ENCODE data around the gene KRTAP5-7.
"Not testable (repeated sequence)": the region's sequence is repeated elsewhere in the genome, so short reads cannot be mapped to it uniquely, and the experiment has no call there.

The KRTAP5-7 gene

DNA sequence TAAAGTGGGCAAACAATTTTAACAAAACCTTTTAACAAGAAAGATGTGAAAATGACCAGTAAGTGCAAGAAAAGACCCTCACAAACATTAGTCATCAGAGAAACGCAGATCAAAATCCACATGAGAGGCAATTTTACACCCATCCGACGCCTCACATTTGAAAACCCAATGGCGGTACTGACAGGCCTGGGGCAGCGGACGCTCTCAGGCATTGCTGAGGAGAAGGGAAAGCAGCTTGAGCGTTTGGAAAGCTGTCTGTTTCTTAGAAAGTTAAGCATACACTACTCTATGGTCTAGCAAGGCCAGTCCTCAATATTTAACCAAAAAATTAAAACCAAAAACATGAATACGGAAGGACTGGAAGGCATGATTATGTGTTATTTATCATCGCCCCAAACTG lies 8.8 kb downstream of the KRTAP5-7 start:
- no peak for DNase-seq

DNA sequence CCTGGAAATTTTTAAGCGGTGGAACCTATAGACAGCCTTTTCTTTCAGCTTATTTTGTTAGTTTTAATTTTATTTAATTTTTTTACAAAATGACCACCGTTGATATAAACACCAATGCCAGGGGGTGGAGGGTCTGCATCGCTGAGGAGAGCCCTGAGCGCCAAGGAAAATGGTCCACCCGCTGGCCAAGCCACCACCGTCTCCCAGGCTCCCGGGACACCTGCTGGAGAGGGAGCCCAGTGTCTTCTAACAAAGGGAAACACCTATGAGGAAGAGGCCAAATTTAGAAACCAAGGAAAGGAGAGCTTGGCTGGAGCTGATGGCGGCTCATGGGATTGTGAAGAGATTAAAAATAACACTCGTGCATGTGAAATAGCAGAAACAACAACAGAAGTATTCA lies 10.5 kb downstream of the KRTAP5-7 start:
- DNase-seq, result no peak

DNA sequence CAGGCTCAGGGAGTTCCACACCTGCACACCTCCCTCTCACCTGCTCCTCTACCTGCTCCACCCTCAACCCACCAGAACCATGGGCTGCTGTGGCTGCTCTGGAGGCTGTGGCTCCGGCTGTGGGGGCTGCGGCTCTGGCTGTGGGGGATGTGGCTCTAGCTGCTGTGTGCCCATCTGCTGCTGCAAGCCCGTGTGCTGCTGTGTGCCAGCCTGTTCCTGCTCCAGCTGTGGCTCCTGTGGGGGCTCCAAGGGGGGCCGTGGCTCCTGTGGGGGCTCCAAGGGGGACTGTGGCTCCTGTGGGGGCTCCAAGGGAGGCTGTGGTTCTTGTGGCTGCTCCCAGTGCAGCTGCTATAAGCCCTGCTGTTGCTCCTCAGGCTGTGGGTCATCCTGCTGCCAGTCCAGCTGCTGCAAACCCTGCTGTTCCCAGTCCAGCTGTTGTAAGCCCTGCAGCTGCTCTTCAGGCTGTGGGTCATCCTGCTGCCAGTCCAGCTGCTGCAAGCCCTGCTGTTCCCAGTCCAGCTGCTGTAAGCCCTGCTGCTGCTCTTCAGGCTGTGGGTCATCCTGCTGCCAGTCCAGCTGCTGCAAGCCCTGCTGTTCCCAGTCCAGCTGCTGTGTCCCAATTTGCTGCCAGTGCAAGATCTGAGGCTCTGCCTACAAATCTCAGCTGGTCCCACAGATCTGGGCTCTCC lies 11.1 kb downstream of the KRTAP5-7 start, which contains the start of gene KRTAP5-8:
Gene KRTAP5-8 (plus strand): TSS at position 49 of the 689 bp plus-strand sequence. CDS start 31 bp downstream, at position 80.
- not testable (repeated sequence) for DNase-seq

DNA sequence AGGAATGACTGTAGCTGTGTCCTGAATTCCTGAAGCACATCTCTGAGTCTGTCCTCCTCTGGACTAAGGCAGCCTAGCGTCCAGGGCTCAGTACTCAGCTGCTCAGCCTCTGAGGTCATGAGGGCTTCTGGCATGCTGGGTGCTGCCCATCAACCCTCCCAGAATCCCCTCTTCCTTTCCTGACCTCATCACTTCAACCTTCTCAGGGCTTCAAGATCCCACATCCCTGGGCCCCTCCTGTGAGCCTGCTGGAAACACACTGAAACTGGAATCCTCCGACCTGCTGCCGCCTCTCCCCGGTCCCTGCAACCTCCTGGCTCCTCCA lies 11.6 kb downstream of the KRTAP5-7 start:
- no peak for DNase-seq

DNA sequence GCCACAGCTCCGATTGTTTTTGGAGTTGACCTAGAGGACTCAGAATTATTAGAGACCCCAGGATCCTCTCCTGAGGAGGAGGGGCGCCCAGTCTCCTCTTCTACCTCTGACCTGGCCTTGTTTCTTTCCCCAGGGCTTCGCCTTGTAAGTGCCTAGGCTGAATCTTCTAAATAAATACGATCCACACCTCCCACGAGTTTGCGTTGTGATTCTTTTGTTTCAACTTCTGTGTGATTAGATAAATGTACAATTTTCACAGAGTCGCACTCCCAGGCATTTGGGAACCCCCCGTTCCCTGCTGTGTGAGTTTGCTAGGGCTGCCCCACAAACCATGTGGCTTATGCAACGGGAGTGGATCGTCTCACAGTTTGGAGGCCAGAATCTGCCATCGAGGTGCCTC lies 11.9 kb downstream of the KRTAP5-7 start:
- DNase-seq, result no peak

DNA sequence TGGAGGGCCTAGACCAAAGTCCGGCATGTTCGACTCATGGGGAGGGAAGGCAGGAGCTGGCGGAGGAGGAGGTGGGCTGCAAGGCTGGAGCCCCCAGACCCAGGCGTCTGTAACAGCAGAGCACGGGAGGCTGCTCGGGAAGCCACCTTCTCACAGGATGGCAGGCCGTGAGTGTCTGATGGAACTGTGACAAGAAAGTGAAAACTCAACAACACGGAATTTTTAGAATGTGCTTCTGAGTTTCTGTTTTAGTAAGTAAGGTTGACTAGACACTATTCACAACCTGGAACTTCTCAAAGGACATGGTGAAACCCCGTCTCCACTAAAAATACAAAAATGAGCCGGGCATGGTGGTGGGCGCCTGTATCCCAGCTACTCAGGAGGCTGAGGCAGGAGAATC lies 12.9 kb downstream of the KRTAP5-7 start:
- not testable (repeated sequence) for DNase-seq

DNA sequence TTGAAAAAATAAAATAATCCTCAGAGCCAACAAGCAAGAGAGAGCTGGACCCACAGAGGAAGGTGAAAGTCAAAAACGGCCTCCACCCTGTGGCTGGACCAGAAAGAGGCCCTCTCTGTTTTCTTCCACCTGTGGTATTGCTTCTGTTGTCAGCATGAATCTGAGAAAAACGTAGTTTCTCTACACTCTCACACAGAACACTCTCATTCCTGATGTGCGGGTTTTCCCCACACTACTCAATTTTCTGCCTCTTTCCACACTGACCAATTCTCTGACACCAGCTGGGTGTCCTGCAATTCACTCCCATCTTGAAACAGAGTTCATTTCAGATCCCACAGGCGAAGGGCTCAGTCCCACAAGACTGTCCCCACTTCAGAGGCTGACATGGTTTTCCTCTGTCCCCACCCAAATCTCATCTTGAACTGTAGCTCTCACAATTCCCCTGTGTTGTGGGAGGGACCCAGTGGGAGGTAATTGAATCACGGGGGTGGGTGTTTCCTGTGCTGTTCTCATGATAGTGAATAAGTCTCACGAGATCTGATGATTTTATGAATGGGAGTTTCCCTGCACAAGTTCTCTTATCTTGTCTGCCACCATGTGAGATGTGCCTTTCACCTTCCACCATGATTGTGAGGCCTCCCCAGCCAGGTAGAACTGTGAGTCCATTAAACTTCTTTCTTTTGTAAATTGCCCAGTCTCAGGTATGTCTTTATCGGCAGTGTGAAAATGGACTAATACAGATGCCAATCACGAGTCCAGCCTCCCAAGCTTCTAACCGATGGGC lies 13.6 kb downstream of the KRTAP5-7 start:
- not testable (repeated sequence) for DNase-seq

DNA sequence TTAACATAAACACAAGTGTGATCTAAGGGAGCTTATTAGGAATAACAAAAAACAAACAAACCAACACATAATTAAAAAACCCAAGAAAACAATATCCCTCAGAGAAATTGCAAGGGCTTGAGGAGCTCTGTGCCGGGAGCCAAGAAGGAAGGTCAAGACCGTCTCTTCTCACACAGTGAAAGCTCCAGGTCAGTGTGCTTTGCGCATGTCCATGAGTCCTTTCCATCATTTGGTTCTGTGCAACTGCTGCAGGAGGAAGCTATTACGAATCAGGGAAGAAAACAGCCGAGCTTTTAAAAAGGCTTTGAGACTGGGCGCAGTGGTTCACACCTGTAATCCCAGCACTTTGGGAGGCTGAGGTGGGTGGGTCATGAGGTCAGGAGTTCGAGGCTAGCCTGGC lies 15.3 kb downstream of the KRTAP5-7 start:
- no peak for DNase-seq

DNA sequence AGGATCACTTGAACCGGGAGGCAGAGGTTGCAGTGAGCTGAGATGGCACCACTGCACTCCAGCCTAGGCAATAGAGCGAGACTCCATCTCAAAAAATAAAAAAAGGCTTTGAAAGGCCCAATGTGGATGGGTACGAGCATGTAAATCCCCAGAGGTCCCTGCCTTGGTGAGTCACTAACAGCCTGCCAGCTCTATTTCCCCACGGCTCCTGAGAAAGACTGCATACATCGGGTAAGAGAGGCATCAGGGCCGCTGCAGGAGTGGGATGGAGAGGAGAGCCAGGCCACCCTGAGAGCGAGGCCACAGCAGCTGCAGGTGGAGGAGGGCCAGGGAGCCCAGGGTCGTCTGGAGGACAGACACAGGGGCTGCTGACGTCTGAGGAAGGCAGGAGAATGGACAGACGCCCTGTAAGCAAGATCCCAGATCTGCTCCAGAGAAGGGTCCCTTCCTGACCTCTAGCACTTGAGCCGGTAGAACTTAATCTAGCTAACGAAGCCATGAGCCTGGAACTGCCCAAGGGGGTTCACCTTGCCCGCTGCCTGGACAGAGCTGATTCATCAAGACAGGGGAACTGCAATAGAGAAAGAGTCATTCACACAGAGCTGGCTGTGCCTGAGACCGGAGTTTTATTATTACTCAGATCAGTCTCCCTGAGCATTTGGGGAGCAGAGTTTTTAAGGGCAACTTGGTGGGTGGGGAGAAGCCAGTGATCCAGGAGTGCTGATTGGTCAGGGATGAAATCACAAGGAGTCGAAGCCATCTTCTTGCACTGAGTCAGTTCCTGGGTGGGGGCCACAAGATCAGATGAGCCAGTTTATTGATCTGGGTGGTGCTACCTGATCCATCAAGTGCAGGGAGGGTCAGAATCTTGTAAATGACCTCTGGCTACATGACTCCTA lies 16.1 kb downstream of the KRTAP5-7 start:
- DNase-seq, result no peak

DNA sequence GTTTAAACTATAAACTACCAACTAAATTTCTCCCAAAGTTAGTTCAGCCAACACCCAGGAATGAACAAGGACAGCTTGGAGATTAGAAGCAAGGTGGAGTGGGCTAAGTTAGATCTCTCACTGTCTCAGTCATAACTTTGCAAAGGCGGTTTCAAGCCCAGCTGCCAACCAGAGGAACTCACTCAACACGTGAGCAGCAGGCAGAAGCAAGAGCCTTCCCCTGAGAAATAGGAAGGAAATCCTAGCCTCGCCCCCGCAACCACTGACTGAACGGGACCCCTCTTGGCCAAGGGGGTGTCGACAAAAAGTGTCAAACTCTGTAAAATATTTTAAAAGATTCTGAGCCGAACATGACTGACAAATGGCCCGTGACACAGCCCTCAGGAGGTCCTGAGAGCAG lies 16.8 kb downstream of the KRTAP5-7 start:
- no peak for DNase-seq

DNA sequence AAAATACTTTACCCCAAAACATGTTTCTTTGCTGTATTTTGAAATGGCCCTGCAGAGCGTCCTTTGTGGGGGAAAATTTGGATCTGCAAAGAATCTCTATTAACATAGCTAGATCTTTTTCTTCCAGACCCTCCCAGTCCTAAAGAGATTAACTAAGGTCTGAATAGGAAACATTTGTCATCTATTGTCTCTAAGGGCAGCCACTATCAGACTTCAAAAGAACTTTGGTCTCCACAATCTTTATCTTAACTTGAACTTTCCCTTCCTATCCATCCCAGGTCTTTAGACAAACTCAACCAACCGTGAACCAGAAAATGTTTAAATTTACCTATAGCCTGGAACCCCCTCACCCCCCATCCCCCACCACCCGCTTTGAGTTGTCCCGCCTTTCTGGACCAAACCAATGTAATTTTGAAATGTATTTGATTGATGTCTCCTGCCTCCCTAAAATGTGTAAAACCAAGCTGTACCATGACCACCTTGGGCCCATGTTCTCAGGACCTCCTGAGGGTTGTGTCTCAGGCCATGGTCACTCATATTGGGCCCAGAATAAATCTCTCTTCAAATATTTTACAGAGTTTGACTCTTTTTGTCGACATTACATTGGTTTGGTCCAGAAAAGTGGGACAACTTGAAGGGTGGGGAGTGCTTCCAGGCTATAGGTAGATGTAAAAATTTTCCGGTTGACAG lies 17.6 kb downstream of the KRTAP5-7 start:
- DNase-seq, result no peak

DNA sequence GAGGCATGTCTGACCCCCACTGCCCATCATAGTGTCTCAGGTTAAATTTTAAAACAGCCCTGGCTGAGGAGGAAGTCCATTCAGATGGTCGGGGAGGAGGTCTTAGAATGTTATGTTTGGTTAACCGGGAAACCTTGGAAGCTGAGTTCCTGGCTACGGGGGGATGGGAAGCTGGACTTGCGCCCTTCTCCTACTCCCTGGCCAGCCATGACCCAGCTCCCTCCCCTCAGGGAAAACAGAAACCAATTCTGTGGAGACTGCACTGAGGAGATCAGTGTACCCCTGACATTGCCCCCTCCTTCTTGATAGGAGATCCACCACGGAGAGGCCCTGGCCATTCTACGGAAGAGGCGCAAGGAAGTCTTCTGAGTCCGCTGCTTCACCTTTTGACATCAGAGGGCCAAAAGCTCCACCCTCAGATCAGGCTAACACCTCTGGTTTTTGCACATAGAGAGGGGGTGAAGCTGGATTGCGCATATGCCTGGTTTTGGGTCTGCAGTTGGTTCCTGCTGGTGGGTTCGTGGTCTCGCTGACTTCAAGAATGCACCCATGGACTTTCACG lies 18.4 kb downstream of the KRTAP5-7 start:
- DNase-seq, result no peak

DNA sequence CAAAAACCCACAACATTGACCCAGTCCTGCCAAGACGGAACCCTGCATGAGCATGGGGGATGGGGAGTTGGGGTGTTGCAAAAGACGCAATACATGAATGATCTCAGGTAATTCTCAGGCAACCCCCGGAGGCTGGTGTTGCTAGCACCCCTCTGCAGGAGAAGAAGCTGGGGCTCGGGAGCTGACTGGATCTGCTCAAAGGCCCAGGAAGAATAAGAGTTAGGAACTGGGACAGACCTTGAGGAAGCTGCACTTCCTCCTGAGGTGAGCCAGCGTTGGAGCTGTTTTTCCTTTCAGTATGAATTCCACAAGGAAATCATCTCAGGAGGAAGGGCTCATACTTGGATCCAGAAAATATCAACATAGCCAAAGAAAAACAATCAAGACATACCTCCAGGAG lies 21.1 kb downstream of the KRTAP5-7 start, which contains the start of gene KRTAP5-9:
Gene KRTAP5-9 (plus strand): TSS at position 301 of the 400 bp plus-strand sequence. CDS start 238 bp downstream, outside the sequence.
- DNase-seq, result no peak

DNA sequence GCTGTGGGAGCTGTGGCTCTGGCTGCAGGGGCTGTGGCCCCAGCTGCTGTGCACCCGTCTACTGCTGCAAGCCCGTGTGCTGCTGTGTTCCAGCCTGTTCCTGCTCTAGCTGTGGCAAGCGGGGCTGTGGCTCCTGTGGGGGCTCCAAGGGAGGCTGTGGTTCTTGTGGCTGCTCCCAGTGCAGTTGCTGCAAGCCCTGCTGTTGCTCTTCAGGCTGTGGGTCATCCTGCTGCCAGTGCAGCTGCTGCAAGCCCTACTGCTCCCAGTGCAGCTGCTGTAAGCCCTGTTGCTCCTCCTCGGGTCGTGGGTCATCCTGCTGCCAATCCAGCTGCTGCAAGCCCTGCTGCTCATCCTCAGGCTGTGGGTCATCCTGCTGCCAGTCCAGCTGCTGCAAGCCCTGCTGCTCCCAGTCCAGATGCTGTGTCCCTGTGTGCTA lies 21.7 kb downstream of the KRTAP5-7 start:
- DNase-seq, result no peak

DNA sequence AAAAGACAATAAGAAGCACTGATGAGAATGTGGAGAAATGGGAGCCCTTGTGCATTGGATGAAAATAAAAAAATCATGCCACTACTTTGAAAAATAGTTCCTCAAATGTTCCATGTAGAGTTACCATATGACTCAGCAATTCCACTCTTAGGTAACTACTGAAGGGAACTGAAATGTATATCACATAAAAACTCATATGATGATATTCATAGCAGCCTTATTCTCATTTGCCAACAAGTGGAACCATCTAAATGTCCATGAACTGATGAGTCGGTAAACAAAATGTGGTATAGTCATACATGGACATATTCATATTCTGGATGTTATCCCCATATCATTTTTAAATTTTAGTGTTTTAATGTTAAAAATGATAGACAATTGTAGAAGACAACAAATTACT lies 24.6 kb downstream of the KRTAP5-7 start:
- no peak for DNase-seq

DNA sequence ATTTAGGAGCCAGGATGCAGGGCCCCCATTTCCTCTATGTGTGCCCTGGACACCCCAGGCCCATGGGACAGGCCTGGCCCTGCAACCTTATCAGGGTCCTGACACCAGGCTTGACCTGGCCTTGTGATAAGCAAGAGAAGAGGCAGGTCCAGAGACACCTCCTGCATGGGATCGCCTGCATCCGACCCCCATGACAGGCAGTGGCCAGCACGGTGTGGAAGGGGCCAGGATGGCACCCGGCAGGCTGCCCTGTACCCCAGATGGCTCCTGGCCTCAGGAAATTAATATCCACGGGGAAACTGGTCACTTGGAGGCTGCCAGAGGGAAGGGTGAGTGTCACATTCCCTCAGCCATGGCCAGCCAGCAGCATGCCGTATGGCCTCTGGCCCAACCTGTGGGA lies 27.9 kb downstream of the KRTAP5-7 start:
- DNase-seq, result no peak

DNA sequence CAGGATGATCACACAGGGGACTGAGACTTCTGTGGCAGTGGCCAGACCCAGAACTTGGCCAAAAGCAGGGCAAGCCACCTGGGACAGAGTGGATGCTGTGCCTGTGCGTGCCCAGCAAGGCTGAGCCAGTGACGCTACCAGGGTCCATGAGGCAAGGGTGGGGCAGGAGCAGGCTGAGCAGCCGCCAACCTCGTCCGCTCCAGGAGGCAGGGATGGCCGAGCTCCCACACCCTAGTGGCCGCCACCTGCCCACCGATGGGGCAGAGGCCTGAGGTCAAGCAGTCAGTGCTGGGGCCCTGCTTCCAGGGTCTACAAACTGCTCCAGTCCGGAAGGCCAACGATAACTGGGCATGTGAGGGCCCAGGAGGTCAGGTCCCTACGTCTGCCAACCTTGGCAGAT lies 28.4 kb downstream of the KRTAP5-7 start:
- DNase-seq, result no peak

DNA sequence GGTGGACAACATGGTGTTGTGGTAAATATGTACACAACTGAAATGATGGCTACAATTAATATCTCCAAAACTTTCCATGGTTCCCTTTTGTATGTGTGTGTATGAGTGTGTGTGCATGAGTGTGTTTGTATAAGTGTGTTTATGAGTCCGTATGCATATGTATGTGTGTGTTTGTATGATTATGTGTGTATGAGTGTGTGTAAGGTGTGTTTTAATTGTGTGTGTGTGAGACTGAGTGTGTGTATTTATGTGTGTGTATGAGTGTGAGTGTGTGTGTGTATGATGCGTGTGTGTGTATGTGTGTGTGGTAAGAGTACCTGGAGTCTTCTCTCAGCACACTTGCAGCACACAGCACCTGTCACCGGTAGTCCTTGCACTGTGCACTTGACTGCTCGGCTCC lies 29.0 kb downstream of the KRTAP5-7 start:
- DNase-seq, result no peak

DNA sequence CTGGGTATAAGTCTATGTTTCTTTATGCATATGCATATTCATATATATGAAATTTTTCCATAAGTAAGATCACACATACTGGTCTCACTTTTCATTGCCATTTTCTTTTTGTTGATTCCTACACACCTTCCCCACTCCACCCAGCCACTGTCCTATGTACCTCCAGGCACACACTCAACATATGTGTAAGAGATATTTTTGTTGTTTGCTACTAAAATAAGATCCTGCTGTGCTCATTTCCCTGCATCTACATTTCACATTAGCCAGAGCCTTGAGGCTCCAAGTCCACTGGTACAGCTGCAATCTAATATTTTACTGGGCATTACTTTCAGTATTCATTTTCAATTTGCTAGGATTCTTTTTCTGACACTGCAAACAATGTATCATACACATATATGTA lies 30.2 kb downstream of the KRTAP5-7 start:
- DNase-seq, result no peak

DNA sequence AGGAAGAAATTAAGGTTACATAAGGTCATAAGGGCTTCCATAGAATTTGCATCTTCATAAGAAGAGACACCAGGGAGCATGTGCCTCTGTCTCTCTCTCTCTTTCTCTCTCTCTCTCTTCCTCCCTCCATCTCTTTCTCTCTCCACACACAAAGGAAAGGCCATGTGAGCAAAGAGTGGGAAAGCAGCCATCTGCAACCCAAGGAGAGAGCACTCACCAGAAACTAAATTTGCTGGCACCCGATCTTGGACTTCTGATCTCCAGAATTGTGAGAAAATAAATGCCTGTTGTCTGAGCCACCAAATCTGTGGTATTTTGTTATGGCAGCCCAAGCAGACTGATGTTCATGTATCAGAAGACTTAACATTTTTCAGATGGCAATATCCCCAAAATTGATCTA lies 31.9 kb downstream of the KRTAP5-7 start:
- no peak for DNase-seq

DNA sequence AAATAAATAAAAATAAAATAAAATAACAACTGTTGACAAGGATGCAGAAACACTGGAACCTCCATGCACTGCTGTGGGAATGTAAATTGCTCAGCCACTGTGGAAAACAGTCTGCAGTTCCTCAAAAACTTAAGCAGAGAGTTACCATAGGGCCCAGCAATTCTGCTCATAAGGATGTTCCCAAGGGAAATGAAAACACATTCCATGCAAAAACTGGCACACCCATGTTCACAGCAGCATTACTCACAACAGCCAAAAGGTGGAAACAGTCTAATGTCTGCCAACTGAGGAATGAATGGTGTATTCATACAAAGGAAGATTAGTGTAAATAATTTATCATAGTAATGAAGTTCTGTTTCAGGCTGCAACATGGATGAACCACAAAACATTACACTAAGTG lies 35.1 kb downstream of the KRTAP5-7 start:
- DNase-seq, result no peak

DNA sequence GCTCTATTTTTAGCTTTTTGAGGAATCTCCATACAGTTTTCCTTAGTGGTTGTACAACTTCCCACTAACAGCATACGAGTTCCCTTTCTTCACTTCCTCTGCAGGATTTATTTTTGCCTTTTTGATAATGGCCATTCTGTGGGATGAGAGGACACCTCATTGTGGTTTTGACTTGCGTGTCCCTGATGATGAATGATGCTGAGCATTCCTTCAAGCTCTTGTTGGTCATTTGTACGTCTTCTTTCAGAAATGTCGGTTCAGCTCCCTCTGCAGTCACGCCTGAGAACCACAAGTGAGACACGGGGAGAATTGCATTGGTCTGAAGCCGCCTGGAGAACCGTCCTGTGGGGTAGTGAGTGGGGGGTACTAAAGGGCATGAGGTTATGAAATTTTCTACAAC lies 36.3 kb downstream of the KRTAP5-7 start:
- no peak for DNase-seq
